HuH-7.5 (cell line): ENCODE measurements around the gene GPD2.

Source experiments
- DNase-seq: peaks from one replicate; pipeline ENCODE4 v3.0.0; 2011; ENCODE audit warnings: low spot score

Gene GPD2

DNA sequence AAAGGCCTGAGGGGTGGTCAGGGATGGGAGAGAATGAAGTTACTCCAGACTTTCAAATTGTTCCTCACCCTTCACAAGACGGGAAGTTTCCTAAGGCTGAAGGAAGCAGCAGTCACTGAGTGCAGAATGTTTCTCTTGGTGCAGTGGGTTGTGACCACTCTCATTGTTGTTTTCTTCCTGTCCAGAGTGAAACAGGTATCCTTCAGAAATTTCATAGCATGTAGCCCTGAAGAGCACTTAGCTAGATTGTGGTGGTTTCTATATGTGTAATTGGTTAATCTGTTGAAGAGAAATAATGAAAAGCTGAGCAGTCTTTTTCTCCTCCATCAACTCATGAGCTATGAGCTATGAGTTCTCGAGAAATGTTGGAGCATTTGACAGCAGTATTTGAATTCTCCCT lies 96.8 kb downstream of the GPD2 start:
- DNase-seq = no peak

DNA sequence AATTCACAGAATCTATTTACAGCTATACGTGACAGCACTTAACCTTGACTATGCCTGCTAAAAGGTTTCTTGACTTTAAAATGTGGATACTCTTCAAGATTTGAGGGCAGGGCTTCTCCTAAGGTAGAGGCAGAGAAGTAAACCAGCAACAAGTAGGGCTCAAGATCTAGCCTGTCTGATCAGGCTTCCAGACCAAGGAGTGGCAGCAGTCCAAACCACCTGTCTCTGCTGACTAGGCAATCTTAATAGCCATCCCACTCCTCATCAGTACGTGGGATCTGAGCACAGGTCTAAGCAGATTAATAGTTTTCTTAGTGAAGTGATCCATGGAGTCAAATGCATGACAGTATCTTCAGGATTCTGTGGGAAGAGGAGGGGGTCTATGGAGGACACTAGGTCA lies 100.4 kb downstream of the GPD2 start:
- no peak for DNase-seq

DNA sequence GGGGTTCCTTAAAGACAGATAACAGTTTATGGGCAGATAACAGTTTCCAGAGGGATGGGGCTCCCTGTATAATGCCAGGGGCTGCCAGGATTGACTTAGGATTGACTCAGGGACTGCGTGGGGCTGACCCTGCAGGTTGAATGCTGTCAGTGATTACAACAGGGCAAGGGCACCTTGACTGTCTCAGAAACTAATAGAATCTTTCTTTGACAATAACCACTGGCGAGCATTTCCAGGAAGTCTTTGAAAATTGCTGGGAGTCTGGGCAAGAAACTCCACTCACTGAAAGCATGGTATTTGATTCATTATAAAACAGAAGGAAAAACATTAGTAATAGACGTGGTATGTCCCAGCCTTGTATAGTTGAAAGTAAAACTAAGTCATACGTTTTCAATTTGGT lies 101.0 kb downstream of the GPD2 start:
- DNase-seq = no peak

DNA sequence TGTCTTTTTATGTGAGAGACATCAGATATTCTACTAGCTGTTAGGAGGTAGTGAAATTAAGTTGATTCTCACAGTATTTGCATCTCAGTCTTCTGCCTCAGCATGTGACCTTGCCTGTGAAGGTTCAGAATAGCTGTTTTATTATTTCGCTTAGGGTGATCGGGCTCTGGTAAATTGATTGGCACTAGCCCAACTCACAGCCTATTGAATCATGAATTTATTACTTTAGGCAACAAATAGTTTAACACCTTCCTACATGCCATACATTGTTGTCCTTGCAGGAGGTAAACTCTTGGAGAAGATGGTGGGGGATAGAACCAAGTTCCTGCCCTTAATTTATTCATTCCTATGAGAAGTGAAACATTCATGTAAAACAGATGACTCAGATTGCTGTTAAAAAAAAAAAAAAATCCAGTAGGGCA lies 101.9 kb downstream of the GPD2 start:
- DNase-seq = no peak

DNA sequence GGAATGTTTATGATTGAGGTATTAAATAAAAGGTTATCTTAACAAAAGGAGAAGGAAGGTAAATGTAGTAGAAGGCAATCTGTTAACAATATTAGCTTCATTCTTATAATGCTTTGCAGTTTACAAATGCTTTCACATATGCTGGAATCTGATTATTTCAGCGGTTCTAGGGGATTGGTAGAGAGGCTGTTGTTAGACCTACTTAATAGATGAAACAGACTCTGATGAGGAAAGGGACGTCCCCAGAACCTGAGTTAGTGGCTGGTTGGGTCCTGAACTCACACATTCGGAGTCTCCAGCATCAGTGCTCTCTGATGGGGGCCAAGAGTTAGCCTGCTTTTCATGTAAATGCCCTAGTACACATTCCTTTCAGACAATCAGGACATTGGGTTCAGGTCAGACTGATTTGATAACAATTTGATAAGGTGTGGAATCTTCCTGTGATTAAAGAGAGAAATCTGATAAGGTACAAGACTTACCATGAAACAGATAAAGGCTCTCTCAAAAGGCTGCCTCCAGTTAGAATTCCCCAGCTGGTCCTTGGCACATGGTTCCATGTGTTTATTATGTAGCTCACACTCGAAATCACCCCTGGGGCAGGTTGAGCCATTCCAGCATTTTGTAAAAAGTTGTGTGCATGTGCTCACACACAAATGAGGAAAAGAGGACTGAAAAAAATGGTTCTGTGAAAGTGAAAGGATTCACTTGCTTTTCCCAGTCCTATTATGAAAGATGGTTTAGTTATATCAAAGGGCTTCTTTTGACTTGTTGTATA lies 103.1 kb downstream of the GPD2 start:
- DNase-seq = no peak

DNA sequence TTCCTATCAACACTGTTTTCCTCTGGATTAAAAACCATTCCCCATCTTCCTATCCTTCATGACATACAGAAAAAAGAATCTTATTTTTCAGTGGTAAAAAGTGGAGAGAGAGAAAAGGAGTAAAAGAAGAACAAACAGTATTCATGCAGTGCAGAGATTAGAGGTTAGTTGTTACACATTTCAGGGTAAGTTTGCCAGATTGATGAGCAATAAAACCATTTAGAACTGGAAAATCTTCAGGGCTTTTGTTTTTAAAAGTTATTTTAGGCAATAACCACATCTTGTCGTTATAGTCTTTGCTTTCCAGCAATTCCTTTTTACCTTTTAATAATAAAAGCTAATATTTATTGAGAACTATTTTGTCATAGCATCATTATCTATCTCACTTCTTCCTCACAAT lies 104.5 kb downstream of the GPD2 start:
- no peak for DNase-seq

DNA sequence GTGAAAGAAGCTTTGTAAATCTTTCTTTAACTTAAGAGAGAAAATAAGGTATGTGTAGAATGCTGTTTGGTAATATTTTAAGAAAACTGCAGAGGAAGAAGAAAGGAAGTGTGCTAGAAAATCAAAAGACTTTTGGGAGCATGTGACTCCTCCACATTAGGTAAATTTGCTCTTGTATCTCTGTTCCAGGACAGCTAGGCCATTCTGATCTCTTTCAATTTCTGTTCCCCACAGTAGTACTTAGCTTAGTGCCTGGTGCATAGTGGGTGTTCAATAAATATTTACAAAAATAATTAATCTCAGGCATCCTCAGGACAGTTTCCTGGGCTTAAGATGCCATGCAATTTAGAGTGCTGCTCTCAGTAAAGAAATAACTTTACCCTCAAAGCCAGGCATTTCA lies 105.0 kb downstream of the GPD2 start:
- no peak for DNase-seq

DNA sequence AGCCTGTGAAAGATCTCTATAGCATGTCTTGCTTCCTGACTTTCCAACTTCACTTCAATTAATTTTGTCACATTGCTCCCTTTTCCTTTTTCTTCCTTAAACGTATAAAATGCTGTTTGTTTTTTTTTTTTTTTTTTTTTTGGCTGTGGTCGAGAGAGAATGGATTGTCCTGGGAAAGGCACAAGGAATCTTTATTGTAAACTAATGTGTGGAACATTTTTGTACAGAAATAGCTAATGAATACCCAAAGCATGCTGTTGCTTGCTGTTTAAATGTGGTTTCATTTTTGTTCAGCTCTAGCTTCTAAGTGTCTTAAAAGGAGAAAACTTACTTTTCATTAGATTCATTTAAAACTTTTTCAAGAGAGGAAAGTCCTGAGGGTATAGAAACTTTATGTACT lies 105.5 kb downstream of the GPD2 start:
- DNase-seq = no peak

DNA sequence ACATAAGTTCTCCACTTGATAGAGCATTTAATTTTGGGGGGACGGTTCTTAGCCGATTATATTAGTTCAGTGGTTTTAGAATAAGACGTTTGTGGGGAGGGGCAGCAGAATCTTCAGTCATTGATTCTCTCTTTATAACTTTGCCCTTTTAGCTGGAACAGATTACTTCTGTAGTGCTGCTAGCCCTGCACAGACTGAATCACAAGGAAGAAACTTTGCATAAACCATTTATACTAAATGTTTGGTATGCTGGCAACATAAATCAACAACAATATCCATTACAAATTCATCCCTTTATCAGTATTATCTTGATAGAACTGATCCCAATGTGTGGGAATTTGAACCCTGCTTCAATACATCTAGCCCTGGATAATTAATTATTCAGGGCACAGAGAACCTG lies 112.2 kb downstream of the GPD2 start:
- DNase-seq = no peak

DNA sequence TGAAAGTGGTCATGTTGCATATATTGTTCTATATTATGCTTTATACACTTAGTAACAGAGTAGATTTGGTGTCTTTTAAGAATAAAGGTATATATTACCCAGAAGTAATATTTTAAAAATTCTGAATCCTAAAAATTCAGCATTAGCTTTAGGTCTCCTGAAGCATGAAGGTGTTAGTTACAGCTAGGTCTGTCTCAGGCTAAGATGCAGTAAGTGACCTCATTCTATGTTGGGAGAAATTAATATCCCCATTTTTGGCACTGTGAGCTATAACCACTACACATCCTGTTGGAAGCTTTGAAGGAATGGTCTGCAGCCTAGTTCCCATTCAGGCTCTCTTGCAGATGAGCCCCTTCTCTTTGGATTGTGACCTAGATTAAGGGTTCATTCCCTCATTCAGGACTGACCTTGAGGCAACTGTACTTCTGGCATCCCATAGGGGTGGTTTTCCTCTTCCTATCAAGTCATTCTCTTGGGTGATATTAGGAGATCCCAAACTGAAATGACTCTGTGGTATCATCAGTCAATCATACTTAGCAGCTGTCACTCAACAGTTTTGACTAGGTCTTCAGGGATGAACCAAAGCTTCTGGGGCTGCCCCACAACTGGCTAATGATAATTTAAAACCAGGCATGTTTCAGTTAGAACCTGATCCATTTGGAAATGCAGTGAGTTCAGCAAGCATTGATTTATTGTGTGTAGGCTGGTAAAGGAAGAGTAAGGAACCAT lies 117.7 kb downstream of the GPD2 start:
- DNase-seq = no peak

DNA sequence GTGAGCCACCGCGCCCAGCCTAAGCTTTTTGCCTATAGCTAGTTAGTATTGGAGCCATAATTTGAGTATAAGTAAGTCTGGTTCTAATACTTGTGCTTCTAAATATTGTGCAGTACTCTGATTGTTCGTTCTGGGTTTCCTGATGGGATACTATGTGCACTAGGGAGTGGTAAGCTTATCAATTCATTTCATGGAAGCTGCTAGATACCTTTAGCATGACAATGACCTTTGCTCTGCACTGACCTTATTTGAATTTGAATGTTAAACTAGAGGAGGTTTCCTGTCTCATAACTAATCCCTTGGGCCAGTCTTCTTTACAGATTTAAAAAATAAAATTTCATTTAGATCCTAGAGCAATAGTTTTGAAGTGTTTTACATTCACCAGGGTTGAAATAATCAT lies 125.1 kb downstream of the GPD2 start:
- no peak for DNase-seq

DNA sequence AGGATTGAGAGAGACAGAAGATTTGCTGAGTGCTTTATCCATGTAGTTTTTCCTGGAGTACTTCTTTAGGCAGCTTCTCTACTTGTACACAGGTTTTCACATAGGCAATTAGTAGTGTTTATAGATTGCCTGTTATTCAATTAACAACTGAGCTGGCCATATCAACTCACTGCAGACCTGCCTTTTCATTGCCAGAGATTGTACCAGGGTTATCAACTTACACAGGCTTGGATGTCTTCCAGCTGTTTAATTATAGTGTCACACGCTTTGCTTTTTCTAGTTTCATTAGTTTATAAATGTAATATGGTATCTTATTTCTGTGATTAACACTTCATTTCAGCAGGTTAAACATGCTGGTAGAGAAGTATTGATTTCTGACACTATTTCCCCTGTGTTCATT lies 125.9 kb downstream of the GPD2 start:
- no peak for DNase-seq

DNA sequence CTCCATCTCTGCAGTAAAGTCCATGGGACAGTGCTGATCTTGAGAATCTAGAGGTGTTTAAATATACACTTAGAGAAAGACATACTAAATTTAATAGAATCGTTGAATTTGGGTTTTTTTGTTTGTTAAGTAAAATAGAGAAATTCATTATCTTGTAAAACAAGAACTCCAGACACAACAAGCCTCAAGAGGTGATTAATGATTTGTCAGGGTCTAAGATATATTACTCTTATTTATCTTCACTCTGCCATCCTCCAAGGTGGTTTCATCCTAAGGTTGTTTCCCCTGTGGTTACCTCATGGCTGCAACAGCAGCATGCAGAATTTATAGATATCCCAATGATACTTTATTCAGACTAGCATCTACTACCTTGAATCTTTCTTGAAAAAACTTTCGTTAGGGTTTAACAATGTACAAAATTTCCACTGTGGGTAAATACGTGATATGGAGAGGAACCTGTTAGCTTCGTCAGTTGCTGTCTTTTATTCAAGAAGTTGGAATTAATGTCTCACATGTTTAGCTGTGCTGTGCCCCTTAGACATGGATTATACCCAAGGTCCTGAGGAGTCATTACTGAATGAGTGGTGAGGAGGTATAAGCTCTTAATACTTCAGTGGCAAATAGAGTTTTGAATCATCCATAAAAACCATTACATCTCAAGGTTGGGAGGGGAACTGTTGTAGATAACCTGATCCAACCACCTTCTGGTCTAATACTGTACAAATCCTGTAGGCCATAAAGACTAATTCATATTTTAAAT lies 128.0 kb downstream of the GPD2 start:
- no peak for DNase-seq

DNA sequence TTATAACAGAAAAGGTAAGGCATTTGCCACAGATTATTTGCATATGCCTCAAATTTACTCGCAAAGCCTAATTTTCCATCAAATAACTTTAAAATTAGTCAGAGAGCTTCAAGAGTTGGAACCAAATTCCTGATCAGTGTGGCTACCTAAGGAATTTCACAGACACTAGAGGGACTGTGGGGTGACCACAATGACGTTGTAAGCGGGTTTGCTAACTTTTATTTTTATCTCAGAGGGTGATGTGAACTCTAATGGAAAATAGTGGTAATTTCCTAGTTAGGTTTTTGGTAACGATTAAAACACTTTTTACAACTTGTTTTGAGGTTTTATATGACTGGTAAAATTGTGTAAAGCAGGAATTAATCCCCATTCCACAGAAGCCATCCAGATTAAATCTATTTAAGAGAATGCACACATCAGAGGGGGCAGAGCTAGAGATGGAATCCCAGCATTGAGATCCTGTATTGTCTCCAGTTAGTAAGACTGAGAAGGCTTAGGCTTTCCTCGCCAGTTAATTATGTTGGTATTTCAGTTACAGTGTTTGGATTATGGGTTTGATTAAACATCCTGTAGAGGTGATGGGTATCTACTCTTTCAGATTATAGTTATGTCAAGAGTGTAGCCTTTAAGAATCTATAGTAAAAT lies 129.0 kb downstream of the GPD2 start:
- DNase-seq = no peak

DNA sequence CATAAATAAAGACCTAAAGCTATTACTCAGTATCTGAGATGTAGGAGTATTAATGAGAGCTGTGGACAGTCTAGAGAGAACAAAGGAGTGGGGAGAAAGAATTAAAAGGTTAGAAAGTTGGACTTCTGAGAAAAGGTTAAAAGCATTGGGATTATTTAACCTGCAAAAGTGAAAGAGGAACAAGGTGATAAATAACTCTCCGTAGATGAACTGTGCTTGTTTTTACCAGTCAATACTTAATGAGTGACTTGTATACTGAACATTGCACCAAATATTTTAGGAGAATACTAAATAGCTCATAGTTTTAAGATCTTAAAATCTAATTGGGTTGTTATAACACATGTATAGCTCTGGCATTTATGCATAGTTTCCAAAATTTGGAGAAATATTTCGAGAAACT lies 137.5 kb downstream of the GPD2 start:
- no peak for DNase-seq

DNA sequence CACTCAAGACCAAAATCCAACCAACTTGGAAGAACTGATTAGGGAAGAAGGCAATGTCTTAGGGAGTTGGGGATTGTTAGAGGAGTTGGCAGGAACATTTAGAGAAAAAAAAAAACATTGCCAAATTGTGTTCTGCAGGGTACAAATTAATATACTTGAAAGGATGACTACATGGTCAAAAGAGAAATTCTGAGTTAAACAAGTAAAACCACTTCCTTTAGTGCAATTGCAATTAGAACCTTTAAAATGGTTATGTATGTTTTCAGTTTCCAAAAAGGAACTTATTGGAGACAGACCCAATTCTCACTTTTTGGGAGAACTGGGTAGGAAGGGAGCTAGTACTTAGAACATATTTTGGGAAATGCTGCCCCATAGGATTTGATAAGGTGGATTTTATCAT lies 137.9 kb downstream of the GPD2 start:
- DNase-seq = no peak

DNA sequence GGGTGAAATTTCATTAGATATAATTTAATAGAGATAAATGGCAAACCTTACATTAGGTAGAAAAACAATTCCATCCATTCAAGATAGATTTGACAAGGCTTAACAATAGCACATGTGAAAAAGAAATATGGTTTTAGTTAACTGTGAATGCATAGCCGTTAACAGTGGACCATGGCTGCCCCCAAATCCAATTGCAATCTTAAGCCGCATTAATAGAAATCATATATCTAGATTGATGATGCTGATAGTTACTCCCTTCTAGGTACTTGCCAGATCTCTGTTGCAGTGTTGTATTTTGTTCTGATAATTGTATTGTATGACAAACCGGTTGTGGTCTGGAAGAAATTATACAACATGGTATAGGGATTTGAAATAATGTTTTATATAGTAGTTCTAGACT lies 139.8 kb downstream of the GPD2 start:
- DNase-seq = no peak

DNA sequence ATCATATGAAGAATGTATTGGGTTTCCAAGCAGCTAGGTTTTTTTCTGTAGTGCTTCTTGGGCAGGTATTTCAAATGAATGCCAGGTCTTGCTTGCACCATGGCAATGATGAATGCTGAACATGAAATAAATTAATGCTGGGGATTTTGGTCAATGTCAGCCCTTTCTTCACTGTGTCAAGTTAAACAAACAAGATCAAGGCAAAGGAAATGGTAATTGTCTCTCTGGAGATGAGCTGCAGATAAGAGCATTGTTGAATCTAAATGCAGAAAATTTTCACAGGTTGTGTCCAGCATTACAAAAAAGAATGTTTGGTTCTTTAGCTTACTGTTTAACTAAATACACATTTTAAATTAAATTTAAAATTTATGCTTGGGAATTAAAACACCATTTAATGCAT lies 144.3 kb downstream of the GPD2 start:
- no peak for DNase-seq

DNA sequence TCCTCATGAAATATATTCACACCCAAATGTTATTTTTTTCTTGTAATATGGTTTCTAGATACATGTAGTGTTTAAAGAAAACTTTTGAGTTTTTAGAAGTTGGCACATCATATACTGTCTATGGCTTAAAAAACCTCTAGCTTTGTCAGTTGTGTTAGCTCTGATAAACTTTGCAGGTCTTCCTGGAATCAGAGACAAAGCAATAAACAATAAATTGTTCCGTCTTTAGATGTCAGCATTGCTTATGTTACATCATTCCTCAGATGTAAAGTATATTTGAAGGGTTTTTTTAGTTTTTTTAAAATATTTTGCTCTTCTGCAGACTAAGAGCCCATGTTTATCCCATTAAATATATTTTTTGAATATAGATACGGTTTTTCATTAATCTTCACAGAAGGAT lies 145.1 kb downstream of the GPD2 start:
- no peak for DNase-seq

DNA sequence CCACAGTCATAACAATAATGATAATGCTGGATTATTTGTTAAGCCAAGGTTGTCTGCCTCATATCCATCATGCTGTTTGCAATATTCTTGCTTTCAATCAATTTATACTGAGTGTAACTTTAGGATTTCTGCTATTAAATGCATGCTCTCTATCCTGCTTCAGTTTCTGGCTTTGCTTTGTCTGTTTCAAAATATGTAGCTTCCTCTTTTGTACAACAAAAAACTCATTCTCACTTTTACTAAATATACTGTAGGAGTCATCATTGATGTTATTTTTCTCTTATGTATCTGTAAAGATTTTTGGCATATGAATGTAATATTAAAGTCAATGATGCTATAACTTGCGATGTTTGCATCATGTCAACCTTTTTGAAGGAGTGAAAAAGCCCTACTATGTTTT lies 149.3 kb downstream of the GPD2 start:
- DNase-seq = no peak

DNA sequence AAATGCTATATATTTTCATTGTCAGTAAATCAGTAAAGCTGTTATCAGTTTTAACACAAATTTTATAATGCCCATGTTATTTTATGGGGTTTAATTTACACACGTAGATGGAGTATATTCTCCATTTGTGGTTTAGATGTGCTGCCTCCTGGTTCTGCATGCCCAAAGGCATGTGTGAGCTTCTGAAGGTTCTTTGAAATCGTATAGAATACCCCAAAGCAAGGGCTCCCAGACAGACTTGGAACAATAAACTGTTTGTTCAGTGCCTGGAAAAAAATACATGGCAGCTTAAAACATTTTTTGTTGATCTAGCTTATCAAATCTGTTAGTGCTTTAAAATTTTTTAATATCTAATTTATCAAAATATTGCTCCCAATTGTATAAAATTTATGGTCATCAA lies 150.4 kb downstream of the GPD2 start:
- DNase-seq = no peak

DNA sequence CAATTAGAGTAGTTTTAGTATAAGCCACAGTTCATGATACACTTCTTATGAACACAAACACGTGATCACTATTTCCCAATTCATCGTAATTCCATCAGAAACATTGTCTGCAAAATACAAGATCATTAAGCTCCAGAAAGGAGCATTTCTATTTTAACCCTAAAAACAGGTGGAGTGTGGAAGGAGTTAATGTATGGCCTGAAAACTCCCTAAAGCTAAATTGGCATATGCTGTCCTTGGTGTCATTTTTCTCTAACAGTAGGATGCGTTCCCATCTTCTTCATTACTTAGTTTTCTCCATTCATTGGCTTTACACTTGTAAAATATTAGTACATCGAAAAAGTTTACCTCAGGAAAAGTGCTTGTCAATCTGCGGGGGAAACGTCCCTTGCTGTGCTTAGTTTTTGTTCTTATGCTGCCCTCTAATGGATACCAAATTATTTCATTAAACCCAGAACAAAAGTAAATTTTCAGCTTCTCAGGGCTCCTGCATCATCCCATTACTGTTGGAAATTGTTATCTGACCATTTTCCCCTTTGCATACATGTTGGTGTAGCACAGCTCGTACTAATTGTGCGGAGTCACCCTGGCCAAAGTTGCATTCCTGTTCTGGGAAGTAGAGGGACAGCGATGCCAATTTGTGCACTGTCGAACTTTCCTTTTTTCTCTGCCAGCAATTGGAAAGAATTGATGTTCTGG lies 153.4 kb downstream of the GPD2 start:
- no peak for DNase-seq
